Measurements from ENCODE around the gene DRC7. TPM values are rescaled to one million over a fixed set of nuclear protein-coding genes. Genes with fewer than 3 reads are reported as not detected.

The DRC7 gene
- total RNA-seq, 1 experiment from 2014 or later, result not detected

- TF ChIP-seq ZNF396 (CRISPR knock-in tag; IDR thresholded peaks at IDR 0.05; ENCODE audit: borderline replicate concordance), result no peak
Measured at GRCh38 chr16:57757883-57758282, 63.3 kb downstream of the DRC7 start (continued).

DNA sequence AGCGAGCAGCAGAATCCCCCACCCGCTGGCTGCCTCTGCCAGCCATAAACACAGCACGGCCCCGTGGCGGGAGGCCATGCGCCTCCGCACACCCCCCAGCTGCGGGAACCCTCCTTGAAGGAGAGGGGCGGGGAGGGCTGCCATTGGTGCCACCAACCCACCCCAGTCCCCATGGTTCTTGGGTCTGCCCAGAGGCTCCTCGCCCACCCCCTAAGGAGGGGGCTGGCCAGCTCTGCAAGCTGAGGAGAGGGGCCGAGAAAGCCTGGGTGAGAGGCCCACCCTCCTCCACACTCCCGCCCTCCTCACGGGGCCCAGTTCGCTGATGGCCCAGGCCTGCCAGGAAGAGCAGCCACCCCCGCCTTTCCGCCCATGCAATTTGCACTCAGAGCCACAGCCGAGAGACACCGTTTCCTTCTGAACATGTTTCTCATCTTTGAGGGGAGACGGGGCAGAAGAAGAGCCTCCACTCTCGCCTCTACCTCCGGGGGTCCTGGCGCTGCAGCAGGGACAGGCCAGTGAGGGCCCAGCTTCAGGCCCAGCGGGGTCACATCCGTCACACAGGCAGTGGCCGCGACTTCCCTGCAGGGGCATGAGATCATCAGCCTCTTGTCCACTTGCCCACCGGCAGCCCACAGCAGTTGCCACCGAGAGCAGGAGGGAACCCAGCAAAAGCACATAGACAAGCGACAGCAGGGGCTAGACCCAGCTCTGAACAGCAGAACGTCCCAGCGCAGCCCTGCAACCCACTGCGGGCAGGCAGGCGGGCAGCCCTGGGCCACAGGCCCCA lies 63.9 kb downstream of the DRC7 start:
- H3K27ac Mint-ChIP-seq, result no peak overlapping the region
- peaks cover 2% of the 10 kb centered on the region; the same call in 1 of the 2 replicates for H3K36me3 Mint-ChIP-seq
- no peak for ATAC-seq
- H3K4me1 Mint-ChIP-seq, result peaks cover 14% of the 10 kb centered on the region
- CTCF ChIA-PET, result interaction anchor here (0.8 to 2.9 kb wide), 7 partner anchors 9 to 108 kb away, joined by 3 to 11 read pairs (median 5); no protein-coding TSS in a partner anchor
- no peak overlapping the region for H3K4me3 Mint-ChIP-seq
- H3K27me3 Mint-ChIP-seq (ENCODE audit: low read depth), result no peaks in the 10 kb centered on the region
- TF ChIP-seq, protein P1, sequence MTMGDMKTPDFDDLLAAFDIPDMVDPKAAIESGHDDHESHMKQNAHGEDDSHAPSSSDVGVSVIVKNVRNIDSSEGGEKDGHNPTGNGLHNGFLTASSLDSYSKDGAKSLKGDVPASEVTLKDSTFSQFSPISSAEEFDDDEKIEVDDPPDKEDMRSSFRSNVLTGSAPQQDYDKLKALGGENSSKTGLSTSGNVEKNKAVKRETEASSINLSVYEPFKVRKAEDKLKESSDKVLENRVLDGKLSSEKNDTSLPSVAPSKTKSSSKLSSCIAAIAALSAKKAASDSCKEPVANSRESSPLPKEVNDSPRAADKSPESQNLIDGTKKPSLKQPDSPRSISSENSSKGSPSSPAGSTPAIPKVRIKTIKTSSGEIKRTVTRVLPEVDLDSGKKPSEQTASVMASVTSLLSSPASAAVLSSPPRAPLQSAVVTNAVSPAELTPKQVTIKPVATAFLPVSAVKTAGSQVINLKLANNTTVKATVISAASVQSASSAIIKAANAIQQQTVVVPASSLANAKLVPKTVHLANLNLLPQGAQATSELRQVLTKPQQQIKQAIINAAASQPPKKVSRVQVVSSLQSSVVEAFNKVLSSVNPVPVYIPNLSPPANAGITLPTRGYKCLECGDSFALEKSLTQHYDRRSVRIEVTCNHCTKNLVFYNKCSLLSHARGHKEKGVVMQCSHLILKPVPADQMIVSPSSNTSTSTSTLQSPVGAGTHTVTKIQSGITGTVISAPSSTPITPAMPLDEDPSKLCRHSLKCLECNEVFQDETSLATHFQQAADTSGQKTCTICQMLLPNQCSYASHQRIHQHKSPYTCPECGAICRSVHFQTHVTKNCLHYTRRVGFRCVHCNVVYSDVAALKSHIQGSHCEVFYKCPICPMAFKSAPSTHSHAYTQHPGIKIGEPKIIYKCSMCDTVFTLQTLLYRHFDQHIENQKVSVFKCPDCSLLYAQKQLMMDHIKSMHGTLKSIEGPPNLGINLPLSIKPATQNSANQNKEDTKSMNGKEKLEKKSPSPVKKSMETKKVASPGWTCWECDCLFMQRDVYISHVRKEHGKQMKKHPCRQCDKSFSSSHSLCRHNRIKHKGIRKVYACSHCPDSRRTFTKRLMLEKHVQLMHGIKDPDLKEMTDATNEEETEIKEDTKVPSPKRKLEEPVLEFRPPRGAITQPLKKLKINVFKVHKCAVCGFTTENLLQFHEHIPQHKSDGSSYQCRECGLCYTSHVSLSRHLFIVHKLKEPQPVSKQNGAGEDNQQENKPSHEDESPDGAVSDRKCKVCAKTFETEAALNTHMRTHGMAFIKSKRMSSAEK (CRISPR knock-in tag; IDR thresholded peaks at IDR 0.05; ENCODE audit: borderline replicate concordance), result no peak
- 0 out of 2 replicates have a peak, but pooled peaks have one; percentile 36 for TF ChIP-seq ZNF121 (CRISPR knock-in tag; IDR thresholded peaks at IDR 0.05)
- POLR2A ChIA-PET, result no interaction called here
- H3K9me3 Mint-ChIP-seq, result no peaks in the 10 kb centered on the region
- DNase-seq (ENCODE audit: low spot score), result no peak

GRCh38 chr16:57759131-57759530 lies 64.5 kb downstream of the DRC7 start:
- Mint-ChIP-seq H3K4me3 (no peak overlapping the region), H3K36me3 (peaks cover 2% of the 10 kb centered on the region; the same call in 1 of the 2 replicates), H3K27me3 (ENCODE audit: low read depth) (no peaks in the 10 kb centered on the region), H3K4me1 (peaks cover 14% of the 10 kb centered on the region), H3K9me3 (no peaks in the 10 kb centered on the region), H3K27ac (no peak overlapping the region; the same call in 1 of the 2 replicates)
- DNase-seq (ENCODE audit: low spot score) (no peak), ATAC-seq (no peak)
- ChIA-PET POLR2A (no interaction called here), CTCF (interaction anchor here (1.7 to 2.9 kb wide), 4 partner anchors 16 to 183 kb away, joined by 5 to 18 read pairs (median 9); partner anchors contain the start of gene KATNB1)
- no peak for TF ChIP-seq E2F1 (CRISPR knock-in tag; IDR thresholded peaks at IDR 0.05)
- TF ChIP-seq FOXK1 (CRISPR knock-in tag; IDR thresholded peaks at IDR 0.05), result no peak

- DNase-seq (ENCODE audit: low spot score), result no peak
- Mint-ChIP-seq H3K27ac (peak overlapping the region; percentile 83), H3K36me3 (peaks cover 2% of the 10 kb centered on the region; the same call in 1 of the 2 replicates), H3K27me3 (ENCODE audit: low read depth) (no peaks in the 10 kb centered on the region), H3K4me3 (no peak overlapping the region), H3K9me3 (no peaks in the 10 kb centered on the region), H3K4me1 (peaks cover 14% of the 10 kb centered on the region)
- ChIA-PET CTCF (interaction anchor here (0.6 to 2.9 kb wide), 15 partner anchors 8 to 363 kb away, joined by 3 to 18 read pairs (median 4); partner anchors contain the start of gene KATNB1), POLR2A (interaction anchor here (0.7 kb wide), 1 partner anchor 16 kb away, joined by 3 read pairs; no protein-coding TSS in a partner anchor)
- ATAC-seq, result no peak
- TF ChIP-seq, protein P2, sequence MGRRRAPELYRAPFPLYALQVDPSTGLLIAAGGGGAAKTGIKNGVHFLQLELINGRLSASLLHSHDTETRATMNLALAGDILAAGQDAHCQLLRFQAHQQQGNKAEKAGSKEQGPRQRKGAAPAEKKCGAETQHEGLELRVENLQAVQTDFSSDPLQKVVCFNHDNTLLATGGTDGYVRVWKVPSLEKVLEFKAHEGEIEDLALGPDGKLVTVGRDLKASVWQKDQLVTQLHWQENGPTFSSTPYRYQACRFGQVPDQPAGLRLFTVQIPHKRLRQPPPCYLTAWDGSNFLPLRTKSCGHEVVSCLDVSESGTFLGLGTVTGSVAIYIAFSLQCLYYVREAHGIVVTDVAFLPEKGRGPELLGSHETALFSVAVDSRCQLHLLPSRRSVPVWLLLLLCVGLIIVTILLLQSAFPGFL (CRISPR knock-in tag; IDR thresholded peaks at IDR 0.05; ENCODE audit: borderline replicate concordance), result no peak
- no peak for TF ChIP-seq CTCF (IDR thresholded peaks at IDR 0.05)
Measured at GRCh38 chr16:57759541-57760356, 65.1 kb downstream of the DRC7 start.

All from WTC11 (cell line).